MV-4-11 (cell line): ENCODE data around the gene PLEKHG3.

Experiments used
- DNase-seq: peaks from one replicate; lab custom pipeline; 2025; lab: John Stamatoyannopoulos, UW

Gene PLEKHG3

GRCh38 chr14:64726585-64726890 is 22.3 kb downstream of the PLEKHG3 start:
- no peak for DNase-seq

- DNase-seq = no peak
Observed at GRCh38 chr14:64727551-64728071, 23.4 kb downstream of the PLEKHG3 start.

GRCh38 chr14:64728106-64728505 is 23.9 kb downstream of the PLEKHG3 start:
- no peak for DNase-seq

GRCh38 chr14:64728856-64729255 is 24.6 kb downstream of the PLEKHG3 start:
- DNase-seq = no peak

- no peak for DNase-seq
Observed at GRCh38 chr14:64729386-64730060, 25.3 kb downstream of the PLEKHG3 start.

- DNase-seq = no peak
Observed at GRCh38 chr14:64730061-64730440, 25.8 kb downstream of the PLEKHG3 start.

GRCh38 chr14:64730681-64731080 is 26.5 kb downstream of the PLEKHG3 start:
- no peak for DNase-seq

- DNase-seq = no peak
Observed at GRCh38 chr14:64731141-64731581, 26.9 kb downstream of the PLEKHG3 start.

- DNase-seq = no peak
Observed at GRCh38 chr14:64732066-64732465, 27.8 kb downstream of the PLEKHG3 start.

- DNase-seq = no peak
Observed at GRCh38 chr14:64732536-64733120, 28.4 kb downstream of the PLEKHG3 start.

- no peak for DNase-seq
Observed at GRCh38 chr14:64733321-64733720, 29.1 kb downstream of the PLEKHG3 start.

- no peak for DNase-seq
Observed at GRCh38 chr14:64733899-64734298, 29.7 kb downstream of the PLEKHG3 start.

GRCh38 chr14:64734990-64735389 is 30.8 kb downstream of the PLEKHG3 start:
- DNase-seq = no peak

- no peak for DNase-seq
Observed at GRCh38 chr14:64736271-64737169, 32.3 kb downstream of the PLEKHG3 start.

GRCh38 chr14:64737391-64738280 is 33.4 kb downstream of the PLEKHG3 start:
- no peak for DNase-seq

GRCh38 chr14:64738281-64738804 is 34.1 kb downstream of the PLEKHG3 start:
- DNase-seq = no peak

- no peak for DNase-seq
Observed at GRCh38 chr14:64741200-64741599, 37.0 kb downstream of the PLEKHG3 start.

GRCh38 chr14:64741961-64742360 is 37.7 kb downstream of the PLEKHG3 start:
- DNase-seq = no peak

- DNase-seq = no peak
Observed at GRCh38 chr14:64743061-64743460, 38.8 kb downstream of the PLEKHG3 start.

GRCh38 chr14:64745511-64746091 is 41.4 kb downstream of the PLEKHG3 start:
- DNase-seq = no peak
